PC-3 (cell line): ENCODE measurements around the gene EGF. TPM values are rescaled to one million over a fixed set of nuclear protein-coding genes. Genes with fewer than 3 reads are reported as not detected.

Experiments
- ATAC-seq: fragments of 200-7000 bp; cut with Tn5 transposase; 2 replicates; pipeline ENCODE4 v1.9.1; 2020; ENCODE audit warnings: mild to moderate bottlenecking, moderate library complexity
- BruUV-seq: library from RNA; stranded (reverse); fragments of 400-500 nt; replicated peaks from 2 replicates; lab custom pipeline; 2021; lab: Mats Ljungman, UMichigan
- CTCF ChIA-PET: fragments of 300-600 bp; sonication (Branson Sonifier 250); formaldehyde crosslinking; loops from one replicate; lab custom pipeline; 2022; ENCODE audit warnings: antibody characterized with exemption; lab: Charles Lee
- POLR2A ChIA-PET: fragments of 300-600 bp; sonication (Branson Sonifier 250); formaldehyde crosslinking; loops from one replicate; lab custom pipeline; 2022; ENCODE audit warnings: antibody characterized with exemption; ENCODE audit not compliant: unreplicated experiment; lab: Charles Lee
- DNase-seq: peaks from one replicate; pipeline ENCODE4 v3.0.0-alpha.2; 2015
- H2AFZ ChIP-seq: fragments of 300-600 bp; sonication (generic); 2 replicates; pipeline ENCODE4 v1.6.0; 2016; ENCODE audit warnings: antibody characterized with exemption, low read length
- H3F3A ChIP-seq: fragments of 300-600 bp; sonication (generic); one replicate; pipeline ENCODE4 v1.6.0; 2017; ENCODE audit warnings: antibody characterized with exemption, low read length, control low read depth, mild to moderate bottlenecking; ENCODE audit not compliant: unreplicated experiment
- H3K27ac ChIP-seq: fragments of 300-600 bp; sonication (generic); 2 replicates; pipeline ENCODE4 v1.5.1; 2016; ENCODE audit warnings: mild to moderate bottlenecking, low read length
- H3K27me3 ChIP-seq: fragments of 300-600 bp; sonication (generic); 2 replicates; pipeline ENCODE4 v1.6.1; 2016; ENCODE audit warnings: low read length, mixed read lengths
- H3K36me3 ChIP-seq: fragments of 300-600 bp; sonication (generic); 2 replicates; pipeline ENCODE4 v1.6.1; 2016; ENCODE audit warnings: low read depth, mixed run types, low read length, mixed read lengths
- H3K4me1 ChIP-seq: fragments of 300-600 bp; sonication (generic); 2 replicates; pipeline ENCODE4 v1.5.1; 2016; ENCODE audit warnings: low read length; ENCODE audit not compliant: insufficient read depth
- H3K4me2 ChIP-seq: fragments of 300-600 bp; sonication (generic); 2 replicates; pipeline ENCODE4 v1.6.0; 2016; ENCODE audit warnings: low read length
- H3K4me3 ChIP-seq: fragments of 300-600 bp; sonication (generic); 2 replicates; pipeline ENCODE4 v1.5.1; 2016; ENCODE audit warnings: mild to moderate bottlenecking, low read length, mixed read lengths
- H3K79me2 ChIP-seq: fragments of 300-600 bp; sonication (generic); 2 replicates; pipeline ENCODE4 v1.6.1; 2017; ENCODE audit warnings: low read length, mixed read lengths
- H3K9ac ChIP-seq: fragments of 300-600 bp; sonication (generic); 2 replicates; pipeline ENCODE4 v1.6.0; 2016; ENCODE audit warnings: mild to moderate bottlenecking, low read length
- H3K9me2 ChIP-seq: fragments of 300-600 bp; sonication (generic); replicated peaks from 2 replicates; pipeline ENCODE4 v1.6.1; 2016; ENCODE audit warnings: mixed run types, low read length, mixed read lengths
- H3K9me3 ChIP-seq: fragments of 300-600 bp; sonication (generic); 2 replicates; pipeline ENCODE4 v1.6.1; 2016; ENCODE audit warnings: low read length, mixed read lengths
- H4K20me1 ChIP-seq: fragments of 300-600 bp; sonication (generic); 2 replicates; pipeline ENCODE4 v1.6.1; 2016; ENCODE audit warnings: low read length, mixed read lengths
- CTCF ChIP-seq: fragments of 300-600 bp; sonication (generic); conservative IDR thresholded peaks from 2 replicates; pipeline ENCODE4 v1.5.1; 2017; ENCODE audit warnings: antibody characterized with exemption, low read depth, mild to moderate bottlenecking, low read length
- EZH2 ChIP-seq: fragments of 300-600 bp; sonication (generic); IDR thresholded peaks from one replicate; pipeline ENCODE4 v1.6.1; 2017; ENCODE audit warnings: antibody characterized with exemption, mild to moderate bottlenecking, low read length; ENCODE audit not compliant: unreplicated experiment
- EZH2phosphoT487 ChIP-seq: fragments of 300-600 bp; sonication (generic); IDR thresholded peaks from 2 replicates; pipeline ENCODE4 v1.6.1; 2018; ENCODE audit warnings: mild to moderate bottlenecking, antibody characterized with exemption, low read length, borderline replicate concordance
- intact Hi-C: fragments of 100-400 bp; cut with micrococcal nuclease; formaldehyde crosslinking; loops from 2 replicates; pipeline ENCODE4 v1.9.0; 2023
- total RNA-seq: library from RNA; depleted of rRNA; stranded (reverse); fragments of >200 nt; gene quantifications from 2 replicates; pipeline ENCODE4 v1.2.3, GENCODE V29; 2014

The EGF gene
- total RNA-seq, 1 experiment from 2014 or later, result 6.1 TPM

GRCh38 chr4:109944591-109944990, 31.9 kb downstream of the EGF start:
- Histone ChIP-seq H3K36me3 (no peaks in the 10 kb centered on the region), H2AFZ (no peak overlapping the region), H3K4me3 (no peak overlapping the region), H3K4me1 (peaks cover 13% of the 10 kb centered on the region), H3K4me2 (no peak overlapping the region), H3K79me2 (no peaks in the 10 kb centered on the region), H3F3A (peaks cover 3% of the 10 kb centered on the region), H3K9me3 (no peaks in the 10 kb centered on the region), H3K27me3 (no peaks in the 10 kb centered on the region), H3K9me2 (no peaks in the 10 kb centered on the region), H3K27ac (no peak overlapping the region), H4K20me1 (no peaks in the 10 kb centered on the region), H3K9ac (no peak overlapping the region)
- no TSS peak for BruUV-seq
- no peak for DNase-seq
- ChIA-PET CTCF (no interaction called here), POLR2A (no interaction called here)
- no peak for TF ChIP-seq EZH2phosphoT487
- no peak for TF ChIP-seq CTCF
- TF ChIP-seq EZH2, result no peak
- intact Hi-C loops, result no loop called here
- ATAC-seq, result no peak

DNA sequence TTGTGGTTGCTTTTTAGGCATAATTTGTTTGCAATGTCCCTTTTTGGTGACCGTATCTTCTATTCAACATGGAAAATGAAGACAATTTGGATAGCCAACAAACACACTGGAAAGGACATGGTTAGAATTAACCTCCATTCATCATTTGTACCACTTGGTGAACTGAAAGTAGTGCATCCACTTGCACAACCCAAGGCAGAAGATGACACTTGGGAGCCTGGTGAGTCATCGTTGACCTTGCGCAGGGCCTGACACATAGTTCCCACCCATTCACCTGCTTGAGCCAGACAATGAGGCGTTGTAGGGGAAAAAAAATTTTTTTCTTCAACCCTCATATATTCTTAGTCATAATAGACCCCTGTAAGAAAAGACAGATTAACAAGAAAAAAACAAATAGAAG, 32.4 kb downstream of the EGF start:
- intact Hi-C loops, result no loop called here
- TF ChIP-seq EZH2 (no peak), EZH2phosphoT487 (no peak)
- Histone ChIP-seq H3K79me2 (no peaks in the 10 kb centered on the region), H3K9me2 (no peaks in the 10 kb centered on the region), H3K27me3 (no peaks in the 10 kb centered on the region), H3F3A (peaks cover 3% of the 10 kb centered on the region), H2AFZ (no peak overlapping the region), H4K20me1 (no peaks in the 10 kb centered on the region), H3K4me3 (no peak overlapping the region), H3K4me1 (peaks cover 13% of the 10 kb centered on the region), H3K4me2 (no peak overlapping the region), H3K9me3 (no peaks in the 10 kb centered on the region), H3K36me3 (no peaks in the 10 kb centered on the region), H3K9ac (no peak overlapping the region), H3K27ac (no peak overlapping the region)
- no peak for ATAC-seq
- DNase-seq, result peak; percentile 30
- ChIA-PET CTCF (no interaction called here), POLR2A (no interaction called here)
- BruUV-seq, result no TSS peak

- Histone ChIP-seq H3K4me3 (no peak overlapping the region), H3K4me2 (no peak overlapping the region), H3K4me1 (peaks cover 13% of the 10 kb centered on the region), H3K79me2 (no peaks in the 10 kb centered on the region), H3K27me3 (no peaks in the 10 kb centered on the region), H3F3A (peaks cover 3% of the 10 kb centered on the region), H3K36me3 (no peaks in the 10 kb centered on the region), H4K20me1 (no peaks in the 10 kb centered on the region), H3K9me2 (no peaks in the 10 kb centered on the region), H3K9me3 (no peaks in the 10 kb centered on the region), H3K9ac (no peak overlapping the region), H3K27ac (no peak overlapping the region), H2AFZ (no peak overlapping the region)
- no TSS peak for BruUV-seq
- intact Hi-C loops, result no loop called here
- no peak for TF ChIP-seq EZH2
- no peak for TF ChIP-seq CTCF
- no peak for TF ChIP-seq EZH2phosphoT487
- CTCF ChIA-PET, result no interaction called here
- POLR2A ChIA-PET, result no interaction called here
- ATAC-seq, result no peak
- no peak for DNase-seq
Measured at GRCh38 chr4:109946120-109946519, 33.4 kb downstream of the EGF start.
